HCT116 (cell line): ENCODE measurements around the gene NAT10. TPM values are rescaled to one million over a fixed set of nuclear protein-coding genes. Genes with fewer than 3 reads are reported as not detected.

Experiments used
- ATAC-seq: fragments of 200-7000 bp; cut with Tn5 transposase; 2 replicates; pipeline ENCODE4 v1.9.1; 2020; ENCODE audit warnings: mild to moderate bottlenecking, moderate library complexity
- BruUV-seq: library from RNA; stranded (reverse); fragments of 400-500 nt; replicated peaks from 2 replicates; lab custom pipeline; 2021; lab: Mats Ljungman, UMichigan
- CTCF ChIA-PET: fragments of 300-600 bp; sonication (Branson Sonifier 250); formaldehyde crosslinking; loops from one replicate; lab custom pipeline; 2021; ENCODE audit warnings: antibody characterized with exemption; lab: Charles Lee
- POLR2A ChIA-PET: fragments of 300-600, 350-600 bp; sonication (Branson Sonifier 250); formaldehyde crosslinking; loops from one replicate; lab custom pipeline; 2021; ENCODE audit warnings: antibody characterized with exemption; lab: Charles Lee
- RAD21 ChIA-PET, 2 experiments: fragments of 300-600 bp; sonication (Branson Sonifier 250); formaldehyde crosslinking; loops; one replicate each; lab custom pipeline; 2023; ENCODE audit warnings: low total read pairs in 2 of 2; ENCODE audit not compliant: uncharacterized antibody in 2 of 2, unreplicated experiment in 2 of 2, low non-redundant PET in 1 of 2; lab: Charles Lee
- DNase-seq: peaks from one replicate; pipeline ENCODE4 v3.0.0-alpha.2; 2010; ENCODE audit warnings: low read depth, low spot score
- H2AFZ ChIP-seq: fragments of 200-600 bp; shearing (Covaris generic), sonication (generic); 2 replicates; pipeline ENCODE4 v1.6.1; 2017; ENCODE audit warnings: low read depth, mixed run types, mixed read lengths, antibody characterized with exemption, low read length; ENCODE audit not compliant: poor library complexity, severe bottlenecking
- H3K27ac ChIP-seq: 2 replicates; pipeline ENCODE4 v1.5.1; 2012; ENCODE audit warnings: low read depth, low read length
- H3K27me3 ChIP-seq: fragments of 200-600 bp; sonication (generic); 2 replicates; pipeline ENCODE4 v1.6.1; 2016; ENCODE audit warnings: mixed run types, low read length, mixed read lengths; ENCODE audit not compliant: insufficient read depth
- H3K36me3 ChIP-seq, 2 experiments: fragments of 200-500 bp in 1 of 2; fragments of 200-600 bp in 1 of 2; sonication (Bioruptor generic) in 1 of 2; sonication (generic) in 1 of 2; 2 replicates each; pipeline versions ENCODE4 v1.5.1 to v1.6.1; 2014 to 2016; ENCODE audit warnings: low read length in 2 of 2, inconsistent platforms in 1 of 2, mixed read lengths in 1 of 2, mixed run types in 1 of 2; ENCODE audit not compliant: insufficient read depth in 2 of 2, control insufficient read depth in 1 of 2
- H3K4me1 ChIP-seq, 2 experiments: fragments of 200-600 bp in 1 of 2; sonication (generic) in 1 of 2; 2 replicates each; pipeline versions ENCODE4 v1.5.1 to v1.6.1; 2012 to 2017; ENCODE audit warnings: low read length in 2 of 2, inconsistent platforms in 1 of 2, mild to moderate bottlenecking in 1 of 2, mixed read lengths in 1 of 2, mixed run types in 1 of 2, moderate library complexity in 1 of 2; ENCODE audit not compliant: insufficient read depth in 2 of 2, control insufficient read depth in 1 of 2
- H3K4me2 ChIP-seq: fragments of 200-600 bp; sonication (generic); 2 replicates; pipeline ENCODE4 v1.6.1; 2017; ENCODE audit warnings: mixed run types, low read length, mixed read lengths
- H3K4me3 ChIP-seq, 2 experiments: fragments of 200-600 bp in 1 of 2; sonication (generic) in 1 of 2; replicated peaks in 1 of 2; 2 replicates each; pipeline ENCODE4 v1.5.1; 2011 to 2016; ENCODE audit warnings: low read length in 2 of 2, control low read depth in 1 of 2, low read depth in 1 of 2, mild to moderate bottlenecking in 1 of 2, mixed read lengths in 1 of 2, mixed run types in 1 of 2
- H3K79me2 ChIP-seq: fragments of 200-600 bp; sonication (generic); 2 replicates; pipeline ENCODE4 v1.6.1; 2017; ENCODE audit warnings: mild to moderate bottlenecking, mixed run types, low read length, moderate library complexity, mixed read lengths; ENCODE audit not compliant: insufficient read depth
- H3K9ac ChIP-seq: fragments of 200-600 bp; sonication (generic); 2 replicates; pipeline ENCODE4 v1.6.1; 2016; ENCODE audit warnings: low read length, mixed read lengths
- H3K9me2 ChIP-seq: fragments of 200-600 bp; sonication (generic), shearing (Covaris generic); 2 replicates; pipeline ENCODE4 v1.6.1; 2017; ENCODE audit warnings: mixed run types, mild to moderate bottlenecking, moderate library complexity; ENCODE audit not compliant: insufficient read depth
- H3K9me3 ChIP-seq, 2 experiments: fragments of 200-500 bp in 1 of 2; fragments of 200-600 bp in 1 of 2; sonication (Bioruptor generic) in 1 of 2; sonication (generic) in 1 of 2; 2 replicates each; pipeline ENCODE4 v1.6.1; 2014 to 2017; ENCODE audit warnings: low read length in 2 of 2, mixed read lengths in 2 of 2, inconsistent platforms in 1 of 2, low read depth in 1 of 2, mild to moderate bottlenecking in 1 of 2, mixed run types in 1 of 2, moderate library complexity in 1 of 2; ENCODE audit not compliant: control insufficient read depth in 1 of 2, insufficient read depth in 1 of 2
- H4K20me1 ChIP-seq: fragments of 200-600 bp; sonication (generic), shearing (Covaris generic); 2 replicates; pipeline ENCODE4 v1.6.1; 2017; ENCODE audit warnings: mixed run types, mild to moderate bottlenecking, moderate library complexity; ENCODE audit not compliant: insufficient read depth
- CTCF ChIP-seq, 3 experiments: fragments of 200-600 bp in 1 of 3; sonication (generic) in 1 of 3; IDR thresholded peaks in 2 of 3; conservative IDR thresholded peaks in 1 of 3; 2 replicates each; pipeline ENCODE4 v1.5.1; 2012 to 2017; ENCODE audit warnings: low read depth in 2 of 3, low read length in 2 of 3, antibody characterized with exemption in 1 of 3, borderline replicate concordance in 1 of 3, control low read depth in 1 of 3, mild to moderate bottlenecking in 1 of 3, mixed read lengths in 1 of 3, mixed run types in 1 of 3, moderate library complexity in 1 of 3; ENCODE audit not compliant: insufficient read depth in 1 of 3
- EGR1 ChIP-seq: IDR thresholded peaks from 2 replicates; pipeline ENCODE4 v1.6.1; 2012; ENCODE audit warnings: low read depth
- EZH2 ChIP-seq: fragments of 200-600 bp; sonication (generic); IDR thresholded peaks from 2 replicates; pipeline ENCODE4 v1.6.1; 2017; ENCODE audit warnings: antibody characterized with exemption, mixed run types
- JUND ChIP-seq: IDR thresholded peaks from 2 replicates; pipeline ENCODE4 v1.6.1; 2012
- POLR2A ChIP-seq: IDR thresholded peaks from 2 replicates; pipeline ENCODE4 v1.7.0; 2011; ENCODE audit warnings: borderline replicate concordance; ENCODE audit not compliant: insufficient read depth, insufficient read length; ENCODE audit errors: extremely low read depth
- POLR2AphosphoS5 ChIP-seq: IDR thresholded peaks from 2 replicates; pipeline ENCODE4 v1.6.1; 2011; ENCODE audit warnings: mild to moderate bottlenecking, low read depth, low read length, moderate library complexity
- TCF7L2 ChIP-seq: IDR thresholded peaks from 2 replicates; pipeline ENCODE4 v1.7.0; 2011; ENCODE audit warnings: borderline replicate concordance, inconsistent platforms; ENCODE audit not compliant: insufficient read depth, insufficient read length; ENCODE audit errors: extremely low read depth
- ZFX ChIP-seq: fragments of 450-650 bp; IDR thresholded peaks from 2 replicates; pipeline ENCODE4 v1.6.1; 2017
- intact Hi-C: fragments of 100-400 bp; cut with micrococcal nuclease; formaldehyde crosslinking; loops from 2 replicates; pipeline ENCODE4 v1.10.0; 2022
- total RNA-seq: library from RNA; stranded (reverse); gene quantifications from one replicate; pipeline ENCODE4 v1.2.1, GENCODE V29; 2021; ENCODE audit not compliant: unreplicated experiment

The NAT10 gene
- total RNA-seq, 1 experiment from 2014 or later = 101 TPM

GRCh38 chr11:34179026-34179675 is 73.7 kb downstream of the NAT10 start:
- H3K27me3 ChIP-seq = no peaks in the 10 kb centered on the region
- no peak for TF ChIP-seq ZFX
- no peak for TF ChIP-seq CTCF (IDR thresholded peaks at IDR 0.05 in 2 of 3, conservative IDR thresholded peaks at IDR 0.05 in 1 of 3; ENCODE audit: borderline replicate concordance in 1 of 3, insufficient read depth in 1 of 3, low read depth in 2 of 3, low read length in 2 of 3)
- TF ChIP-seq POLR2A = no peak
- TF ChIP-seq TCF7L2 = no peak
- no peak for TF ChIP-seq POLR2AphosphoS5
- TF ChIP-seq JUND = no peak
- no peak for TF ChIP-seq EGR1
- TF ChIP-seq EZH2 = no peak
- intact Hi-C loops = loop anchor here (10.0 kb wide), 2 partner anchors 316 to 716 kb away; no protein-coding TSS in a partner anchor
- H4K20me1 ChIP-seq = no peaks in the 10 kb centered on the region
- H3K9me3 ChIP-seq = no peaks in the 10 kb centered on the region
- ChIA-PET RAD21 (interaction anchor here in 1 of 2 experiments (1.1 kb wide), 1 partner anchor 84 kb away, joined by 4 read pairs; no protein-coding TSS in a partner anchor), POLR2A (interaction anchor here (4.3 kb wide), 1 partner anchor 179 kb away, joined by 16 read pairs; the partner anchor contains the start of gene ABTB2), CTCF (interaction anchor here (1.8 kb wide), 1 partner anchor 179 kb away, joined by 7 read pairs; the partner anchor contains the start of gene ABTB2)
- no TSS peak for BruUV-seq
- no peaks in the 10 kb centered on the region for H3K79me2 ChIP-seq
- no peaks in the 10 kb centered on the region for H3K36me3 ChIP-seq
- ATAC-seq (no peak), DNase-seq (no peak)
- H3K9ac ChIP-seq = no peak overlapping the region
- no peak overlapping the region for H3K4me3 ChIP-seq
- H3K9me2 ChIP-seq = no peaks in the 10 kb centered on the region
- H3K27ac ChIP-seq = no peak overlapping the region
- no peak overlapping the region for H2AFZ ChIP-seq
- no peak overlapping the region for H3K4me2 ChIP-seq
- peaks cover 2 to 8% of the 10 kb centered on the region in 2 experiments; a peak in 2 of 4 replicates for H3K4me1 ChIP-seq
